Progenitor cell of endocrine pancreas (in vitro differentiated cells): ENCODE measurements around the gene ALDH1L2. TPM values are rescaled to one million over a fixed set of nuclear protein-coding genes. Genes with fewer than 3 reads are reported as not detected.
"Not testable (repeated sequence)": the region's sequence is repeated elsewhere in the genome, so short reads cannot be mapped to it uniquely, and the experiment has no call there.

Experiments
- DNase-seq: peaks from one replicate; pipeline ENCODE4 v3.0.0; 2021; ENCODE audit warnings: low spot score; ENCODE audit not compliant: unreplicated experiment
- H3K27ac Mint-ChIP-seq: 2 replicates; pipeline ENCODE4 v1.8.0; 2021; ENCODE audit warnings: mild to moderate bottlenecking, moderate library complexity, mixed read lengths
- H3K27me3 Mint-ChIP-seq: 2 replicates; pipeline ENCODE4 v1.8.0; 2021; ENCODE audit warnings: mixed read lengths
- H3K36me3 Mint-ChIP-seq: 2 replicates; pipeline ENCODE4 v1.8.0; 2022; ENCODE audit warnings: mixed read lengths; ENCODE audit not compliant: insufficient read depth
- H3K4me1 Mint-ChIP-seq: 2 replicates; pipeline ENCODE4 v1.8.0; 2021; ENCODE audit warnings: low read depth, mixed read lengths
- H3K4me3 Mint-ChIP-seq: 2 replicates; pipeline ENCODE4 v1.8.0; 2021; ENCODE audit warnings: low read depth, mild to moderate bottlenecking, moderate library complexity, mixed read lengths
- H3K9me3 Mint-ChIP-seq: 2 replicates; pipeline ENCODE4 v1.8.0; 2021; ENCODE audit warnings: low read depth, mixed read lengths
- total RNA-seq: library from RNA; stranded (reverse); gene quantifications from 2 replicates; pipeline ENCODE4 v1.2.1, GENCODE V29; 2021
- TF ChIP-seq, protein P1 (sequence below): fragments of 200-600 bp; sonication (generic); IDR thresholded peaks from one replicate; pipeline ENCODE4 v1.5.0; 2021; ENCODE audit warnings: antibody characterized with exemption, mild to moderate bottlenecking; ENCODE audit not compliant: unreplicated experiment

ALDH1L2 gene
- total RNA-seq, 1 donor from 2014 or later, result 0.69 TPM

DNA sequence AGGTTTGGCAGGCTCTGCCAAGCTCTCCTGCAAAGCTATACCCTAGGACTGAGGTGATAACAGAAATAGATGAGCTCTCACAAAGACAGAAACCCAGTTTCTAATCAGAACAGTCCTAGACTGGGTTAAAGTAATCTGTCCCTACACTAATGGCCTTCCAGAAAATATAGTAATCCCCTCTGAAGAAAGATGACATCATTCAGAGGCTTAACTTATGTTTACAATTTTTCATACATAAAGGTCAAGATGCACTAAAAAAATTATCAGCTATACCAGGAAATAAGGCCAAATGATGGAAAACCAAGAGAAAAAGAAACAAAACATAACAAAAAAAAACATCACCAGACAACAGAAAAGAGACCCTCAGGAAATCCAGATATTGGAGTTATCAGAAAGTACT is 18.4 kb upstream of the ALDH1L2 start:
- Mint-ChIP-seq H3K9me3 (peaks cover 3% of the 10 kb centered on the region), H3K4me1 (peaks cover 12% of the 10 kb centered on the region), H3K27me3 (no peaks in the 10 kb centered on the region), H3K36me3 (no peaks in the 10 kb centered on the region), H3K4me3 (no peak overlapping the region), H3K27ac (no peak overlapping the region)
- DNase-seq, result no peak
- TF ChIP-seq, protein P1, sequence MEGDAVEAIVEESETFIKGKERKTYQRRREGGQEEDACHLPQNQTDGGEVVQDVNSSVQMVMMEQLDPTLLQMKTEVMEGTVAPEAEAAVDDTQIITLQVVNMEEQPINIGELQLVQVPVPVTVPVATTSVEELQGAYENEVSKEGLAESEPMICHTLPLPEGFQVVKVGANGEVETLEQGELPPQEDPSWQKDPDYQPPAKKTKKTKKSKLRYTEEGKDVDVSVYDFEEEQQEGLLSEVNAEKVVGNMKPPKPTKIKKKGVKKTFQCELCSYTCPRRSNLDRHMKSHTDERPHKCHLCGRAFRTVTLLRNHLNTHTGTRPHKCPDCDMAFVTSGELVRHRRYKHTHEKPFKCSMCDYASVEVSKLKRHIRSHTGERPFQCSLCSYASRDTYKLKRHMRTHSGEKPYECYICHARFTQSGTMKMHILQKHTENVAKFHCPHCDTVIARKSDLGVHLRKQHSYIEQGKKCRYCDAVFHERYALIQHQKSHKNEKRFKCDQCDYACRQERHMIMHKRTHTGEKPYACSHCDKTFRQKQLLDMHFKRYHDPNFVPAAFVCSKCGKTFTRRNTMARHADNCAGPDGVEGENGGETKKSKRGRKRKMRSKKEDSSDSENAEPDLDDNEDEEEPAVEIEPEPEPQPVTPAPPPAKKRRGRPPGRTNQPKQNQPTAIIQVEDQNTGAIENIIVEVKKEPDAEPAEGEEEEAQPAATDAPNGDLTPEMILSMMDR, result no peak

DNA sequence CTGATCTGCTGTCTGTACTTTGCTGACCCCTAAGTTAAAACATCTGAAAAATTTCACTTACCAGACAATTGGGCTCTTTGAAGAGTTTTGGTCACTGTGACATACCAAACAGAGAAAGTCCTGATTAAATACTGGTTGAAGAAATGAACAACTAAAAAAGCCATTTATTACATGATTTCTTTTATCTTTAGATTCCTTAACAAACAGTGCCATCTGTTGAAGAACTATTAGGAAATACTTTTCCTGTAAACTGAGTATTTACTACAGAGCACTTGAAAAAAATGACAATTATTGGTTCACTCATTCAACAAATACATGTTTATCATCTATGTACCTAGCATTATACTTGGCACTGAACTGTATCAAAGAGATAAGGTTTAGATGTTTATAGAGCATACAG is 16.7 kb upstream of the ALDH1L2 start:
- no peak for DNase-seq
- Mint-ChIP-seq H3K27ac (no peak overlapping the region), H3K27me3 (no peaks in the 10 kb centered on the region), H3K4me3 (no peak overlapping the region), H3K36me3 (no peaks in the 10 kb centered on the region), H3K4me1 (peaks cover 6% of the 10 kb centered on the region), H3K9me3 (peaks cover 3% of the 10 kb centered on the region)
- TF ChIP-seq, protein P1, result no peak

DNA sequence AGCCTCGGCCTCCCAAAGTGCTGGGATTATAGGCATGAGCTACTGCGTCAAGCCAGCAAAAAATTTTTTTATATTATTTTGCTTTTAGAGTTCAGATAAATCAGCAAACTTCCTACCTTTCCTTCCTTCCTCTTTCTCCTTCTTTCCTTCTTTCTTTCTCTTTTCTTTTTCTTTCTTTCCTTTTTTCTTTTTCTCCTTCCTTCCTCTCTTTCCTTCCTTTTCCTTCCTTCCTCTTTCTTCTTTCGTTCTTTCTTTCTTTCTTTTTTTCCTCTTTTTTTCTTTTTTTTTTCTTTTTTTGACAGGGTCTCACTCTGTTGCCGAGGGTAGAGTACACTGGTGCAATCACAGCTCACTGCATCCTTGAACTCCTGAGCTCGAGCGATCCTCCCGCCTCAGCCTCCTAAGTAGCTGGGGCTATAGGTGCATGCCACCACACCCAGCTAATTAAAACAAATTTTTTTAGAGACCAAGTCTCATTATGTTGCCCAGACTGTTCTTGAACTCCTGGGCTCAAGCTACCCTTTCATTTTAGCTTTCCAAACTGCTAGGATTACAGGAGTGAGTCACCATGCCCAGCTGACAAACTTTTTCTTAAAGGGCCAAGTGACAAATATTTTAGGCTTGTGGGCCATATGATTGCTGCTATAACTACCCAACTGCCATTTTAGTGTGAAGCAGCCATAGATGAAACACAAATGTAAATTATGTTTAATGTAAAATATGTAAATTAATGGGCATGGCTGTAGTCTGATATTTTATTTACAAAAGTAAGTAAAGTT is 16.1 kb upstream of the ALDH1L2 start:
- Mint-ChIP-seq H3K9me3 (peaks cover 7% of the 10 kb centered on the region), H3K27ac (peak overlapping the region; percentile 82), H3K27me3 (no peaks in the 10 kb centered on the region), H3K36me3 (no peaks in the 10 kb centered on the region), H3K4me1 (peaks cover 6% of the 10 kb centered on the region), H3K4me3 (no peak overlapping the region)
- TF ChIP-seq, protein P1, result no peak
- DNase-seq, result no peak

DNA sequence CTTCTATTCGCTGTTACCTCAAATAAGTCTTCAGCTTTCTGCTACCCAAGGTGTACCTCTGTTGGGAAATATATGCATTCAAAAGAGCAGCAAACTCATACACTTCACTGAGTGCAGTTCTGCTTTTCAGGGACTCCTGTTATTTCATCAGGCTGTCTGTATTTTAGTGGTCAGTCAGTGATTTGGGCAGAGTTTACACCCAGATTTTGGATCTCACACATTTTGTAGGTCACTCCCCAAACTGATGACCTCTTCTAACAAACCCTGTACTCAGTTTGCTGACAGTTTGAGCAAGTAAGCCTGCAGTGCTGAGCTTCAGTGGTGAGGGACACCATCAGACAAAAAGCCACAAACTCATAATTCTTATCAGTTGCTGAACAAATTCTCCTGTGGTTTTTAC is 15.1 kb upstream of the ALDH1L2 start:
- H3K4me1 Mint-ChIP-seq, result peaks cover 6% of the 10 kb centered on the region
- no peaks in the 10 kb centered on the region for H3K27me3 Mint-ChIP-seq
- H3K4me3 Mint-ChIP-seq, result no peak overlapping the region
- H3K36me3 Mint-ChIP-seq, result no peaks in the 10 kb centered on the region
- no peak for DNase-seq
- H3K27ac Mint-ChIP-seq, result no peak overlapping the region
- peaks cover 9% of the 10 kb centered on the region for H3K9me3 Mint-ChIP-seq
- TF ChIP-seq, protein P1, result no peak

DNA sequence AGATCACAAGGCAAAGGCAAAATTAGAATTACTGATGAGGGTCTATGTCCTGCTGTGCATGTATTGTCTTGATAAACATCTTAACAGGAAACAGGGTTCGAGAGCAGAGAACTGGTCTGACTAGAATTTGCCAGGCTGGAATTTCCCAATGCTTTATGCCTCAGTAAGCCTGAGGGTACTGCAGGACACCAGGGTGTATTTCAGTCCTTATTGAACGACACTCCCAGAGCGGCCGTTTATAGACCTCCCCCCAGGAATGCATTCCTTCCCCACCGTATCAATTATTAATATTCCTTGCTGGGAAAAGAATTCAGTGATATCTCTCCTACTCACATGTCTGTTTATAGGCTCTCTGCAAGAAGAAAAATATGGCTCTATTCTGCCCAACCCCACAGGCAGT is 11.1 kb upstream of the ALDH1L2 start:
- not testable (repeated sequence) for DNase-seq, H3K4me1 Mint-ChIP-seq, H3K27me3 Mint-ChIP-seq, H3K36me3 Mint-ChIP-seq, H3K27ac Mint-ChIP-seq, H3K4me3 Mint-ChIP-seq
- H3K9me3 Mint-ChIP-seq, result peaks cover 13% of the 10 kb centered on the region

DNA sequence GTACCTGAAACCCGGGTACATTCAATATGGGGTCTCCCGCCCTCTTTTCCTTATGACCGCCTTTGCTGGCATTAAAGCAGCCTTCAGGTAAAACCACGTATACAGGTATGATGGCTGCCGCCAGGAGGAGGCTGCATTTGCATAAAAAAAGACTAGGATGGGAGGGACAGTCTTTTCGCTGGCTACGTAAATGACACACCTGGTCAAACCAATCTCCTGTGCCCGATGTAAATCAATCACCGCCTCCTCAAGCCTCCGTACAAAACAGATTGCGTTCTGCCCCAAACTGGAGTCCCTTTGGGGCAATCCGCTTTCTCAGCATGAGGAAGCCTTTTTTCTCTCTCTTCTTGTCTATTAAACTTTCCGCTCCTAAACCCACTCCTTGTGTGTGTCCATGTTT is 8.1 kb upstream of the ALDH1L2 start:
- peak overlapping the region; percentile 63 for H3K27ac Mint-ChIP-seq
- DNase-seq, result no peak

More for the DNA sequence above, 8.1 kb upstream of the ALDH1L2 start:
- Mint-ChIP-seq H3K4me1 (peaks cover 9% of the 10 kb centered on the region), H3K4me3 (peak overlapping the region; percentile 67), H3K36me3 (peaks cover 2% of the 10 kb centered on the region), H3K27me3 (peaks cover 3% of the 10 kb centered on the region), H3K9me3 (peaks cover 13% of the 10 kb centered on the region)
- TF ChIP-seq, protein P1, result peak; percentile 18
